22Rv1 (cell line): ENCODE results near the gene FPGS.

Experiments used
- CTCF ChIP-seq: fragments of 450-650 bp; IDR thresholded peaks from 2 replicates; pipeline ENCODE4 v1.5.1; 2017; ENCODE audit warnings: mild to moderate bottlenecking
- ZFX ChIP-seq: fragments of 450-650 bp; IDR thresholded peaks from 2 replicates; pipeline ENCODE4 v1.6.1; 2017; ENCODE audit warnings: antibody characterized with exemption, borderline replicate concordance

- TF ChIP-seq CTCF (no peak), ZFX (no peak)
Measured at GRCh38 chr9:127847178-127847510, 44.5 kb downstream of the FPGS start.
